HL-60/S4 treated with retinoic acid at 250 ng/mL for 4 days and 3 days (cell line): ENCODE measurements around the gene SLC8A1.

ENCODE experiments used
- in situ Hi-C: fragments of 300-500 bp; cut with MboI; formaldehyde crosslinking; loops from 2 replicates; pipeline ENCODE4 v1.7.0; 2022; ENCODE audit warnings: low sequenced_read_pairs

Gene SLC8A1

GRCh38 chr2:40283111-40283909 is 168.6 kb downstream of the SLC8A1 start:
- in situ Hi-C loops, result no loop called here

GRCh38 chr2:40282428-40282827 is 169.5 kb downstream of the SLC8A1 start:
- in situ Hi-C loops, result no loop called here

- in situ Hi-C loops, result no loop called here
Measured at GRCh38 chr2:40281021-40281940, 170.6 kb downstream of the SLC8A1 start.

GRCh38 chr2:40279482-40279881 is 172.4 kb downstream of the SLC8A1 start:
- in situ Hi-C loops, result no loop called here

- in situ Hi-C loops, result no loop called here
Measured at GRCh38 chr2:40279001-40279400, 172.9 kb downstream of the SLC8A1 start.

GRCh38 chr2:40276076-40276475 is 175.8 kb downstream of the SLC8A1 start:
- in situ Hi-C loops, result no loop called here

GRCh38 chr2:40274270-40274669 is 177.6 kb downstream of the SLC8A1 start:
- in situ Hi-C loops, result no loop called here

- in situ Hi-C loops, result no loop called here
Measured at GRCh38 chr2:40273734-40274182, 178.1 kb downstream of the SLC8A1 start.

- in situ Hi-C loops, result no loop called here
Measured at GRCh38 chr2:40271094-40271493, 180.8 kb downstream of the SLC8A1 start.

GRCh38 chr2:40270372-40270771 is 181.5 kb downstream of the SLC8A1 start:
- in situ Hi-C loops, result no loop called here

- in situ Hi-C loops, result no loop called here
Measured at GRCh38 chr2:40268566-40268965, 183.3 kb downstream of the SLC8A1 start.

- in situ Hi-C loops, result no loop called here
Measured at GRCh38 chr2:40266201-40266600, 185.7 kb downstream of the SLC8A1 start.

- in situ Hi-C loops, result no loop called here
Measured at GRCh38 chr2:40265602-40266001, 186.3 kb downstream of the SLC8A1 start.

- in situ Hi-C loops, result no loop called here
Measured at GRCh38 chr2:40261042-40261441, 190.8 kb downstream of the SLC8A1 start.

GRCh38 chr2:40260437-40260836 is 191.5 kb downstream of the SLC8A1 start:
- in situ Hi-C loops, result no loop called here

GRCh38 chr2:40259900-40260299 is 192.0 kb downstream of the SLC8A1 start:
- in situ Hi-C loops, result no loop called here

GRCh38 chr2:40258135-40258457 is 193.8 kb downstream of the SLC8A1 start:
- in situ Hi-C loops, result no loop called here

GRCh38 chr2:40257340-40258134 is 194.4 kb downstream of the SLC8A1 start:
- in situ Hi-C loops, result no loop called here

GRCh38 chr2:40256649-40257048 is 195.2 kb downstream of the SLC8A1 start:
- in situ Hi-C loops, result no loop called here

- in situ Hi-C loops, result no loop called here
Measured at GRCh38 chr2:40256008-40256407, 195.9 kb downstream of the SLC8A1 start.

- in situ Hi-C loops, result no loop called here
Measured at GRCh38 chr2:40255103-40255502, 196.8 kb downstream of the SLC8A1 start.
